Endothelial cell of hepatic sinusoid (primary cell): ENCODE measurements around the gene SPECC1L.
"Not testable (repeated sequence)": the region's sequence is repeated elsewhere in the genome, so short reads cannot be mapped to it uniquely, and the experiment has no call there.

Experiments used
- in situ Hi-C: cut with HindIII; loops from 2 replicates; pipeline ENCODE4 v1.10.0; 2017; ENCODE audit warnings: low sequenced_read_pairs

Gene SPECC1L

GRCh38 chr22:24282401-24282800 is 11.8 kb downstream of the SPECC1L start:
- in situ Hi-C loops, result no loop called here

DNA sequence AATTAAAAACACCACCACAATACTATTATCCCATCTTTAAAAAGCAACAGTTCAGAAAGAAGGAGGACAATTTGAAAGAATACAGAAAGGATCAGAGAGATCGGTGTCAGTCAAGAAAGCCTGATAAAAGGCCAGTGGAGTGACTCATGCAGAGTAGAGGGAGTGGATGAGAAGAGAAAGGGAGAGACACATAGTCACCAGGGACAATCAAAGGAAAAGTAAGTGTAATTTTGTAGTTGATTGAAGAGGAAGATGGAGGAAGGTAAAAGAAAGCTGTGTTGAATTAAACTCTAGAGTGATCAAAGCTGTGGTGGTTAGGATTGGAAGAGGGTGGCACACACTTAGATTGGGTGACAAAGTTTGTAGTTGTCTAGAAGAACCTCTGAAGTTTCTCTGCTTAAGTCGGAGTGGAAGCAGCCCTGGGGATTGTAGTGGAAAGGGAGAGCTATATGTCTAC is 14.1 kb downstream of the SPECC1L start:
- in situ Hi-C loops, result no loop called here

DNA sequence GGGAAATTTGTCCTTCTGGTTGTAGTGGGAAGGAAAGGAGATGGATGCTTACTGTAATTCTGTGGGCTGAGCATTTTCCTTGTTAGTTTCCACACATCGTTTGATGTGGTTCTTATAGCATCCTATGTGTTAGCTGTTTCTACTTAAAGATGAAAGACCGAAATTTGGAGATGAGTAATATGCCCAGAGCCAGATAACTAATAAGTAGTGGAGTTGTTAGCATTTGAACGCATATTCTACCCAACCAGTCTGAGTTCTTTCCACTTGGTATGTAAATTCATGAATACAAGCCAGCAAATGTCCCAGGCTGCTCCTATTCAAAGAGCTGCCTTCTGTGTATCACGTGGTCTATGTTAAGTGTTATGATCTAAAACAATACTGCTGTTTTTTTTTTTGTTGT is 14.6 kb downstream of the SPECC1L start:
- in situ Hi-C loops, result no loop called here

DNA sequence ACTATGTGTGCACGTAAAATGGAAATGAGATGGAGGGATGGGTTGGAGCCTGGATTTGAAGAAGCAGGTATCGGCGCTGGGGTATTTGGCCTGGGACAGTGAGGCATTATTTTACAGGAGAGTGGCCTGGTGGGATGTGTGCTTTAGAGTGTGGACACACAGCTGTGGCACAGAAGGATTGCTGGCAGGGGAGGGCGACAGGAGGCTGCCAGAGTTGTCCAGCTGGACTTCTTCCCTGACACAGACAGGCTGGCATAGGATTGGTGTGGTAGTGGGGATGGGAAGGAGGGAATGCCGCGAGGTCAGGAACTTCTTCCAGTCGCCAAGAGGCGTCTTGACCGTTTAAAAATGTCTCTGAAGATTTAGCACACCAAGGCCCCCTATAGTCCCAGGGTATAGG is 16.6 kb downstream of the SPECC1L start:
- in situ Hi-C loops, result not testable (repeated sequence)

DNA sequence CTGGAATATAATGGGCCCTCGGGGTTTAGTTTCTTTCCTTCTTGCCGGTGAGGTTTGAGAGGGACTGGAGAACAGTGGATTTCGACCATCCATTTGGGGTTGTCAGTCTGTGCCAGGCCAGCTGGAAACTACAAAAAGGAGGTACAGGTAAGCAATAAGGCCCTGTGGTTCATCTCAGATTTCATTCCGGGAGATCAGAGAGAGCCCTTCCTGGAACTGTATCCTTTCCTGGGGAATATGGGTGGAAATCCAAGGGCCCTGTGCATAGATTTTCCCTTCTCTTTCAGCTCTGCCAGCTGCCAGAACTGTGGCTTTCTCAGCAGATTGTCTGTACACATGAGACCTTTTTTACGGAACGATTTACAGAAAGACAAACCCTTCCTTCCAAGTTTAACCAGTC is 17.2 kb downstream of the SPECC1L start:
- in situ Hi-C loops, result not testable (repeated sequence)

- in situ Hi-C loops, result no loop called here
Observed at GRCh38 chr22:24289114-24289513, 18.5 kb downstream of the SPECC1L start.

DNA sequence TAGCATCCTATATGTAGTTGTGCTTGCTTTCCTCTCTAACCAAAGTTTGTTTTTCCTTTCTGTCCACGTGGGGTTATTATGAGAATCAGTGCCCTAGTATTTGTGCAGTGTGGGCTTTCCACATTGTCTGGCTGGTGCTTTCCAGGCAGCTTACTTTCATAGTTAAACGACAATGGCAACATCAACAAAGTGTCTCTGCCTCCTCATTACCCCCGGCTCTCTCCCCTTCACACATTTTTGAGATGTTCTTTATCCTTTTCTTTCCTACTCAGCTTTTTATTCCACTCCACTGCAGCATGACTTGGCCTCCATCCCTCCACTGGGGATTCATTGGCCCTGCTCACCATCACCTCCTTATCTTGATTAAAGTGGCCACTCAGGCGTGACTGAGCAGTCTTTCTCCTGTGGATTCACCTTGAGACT is 19.1 kb downstream of the SPECC1L start:
- in situ Hi-C loops, result no loop called here

DNA sequence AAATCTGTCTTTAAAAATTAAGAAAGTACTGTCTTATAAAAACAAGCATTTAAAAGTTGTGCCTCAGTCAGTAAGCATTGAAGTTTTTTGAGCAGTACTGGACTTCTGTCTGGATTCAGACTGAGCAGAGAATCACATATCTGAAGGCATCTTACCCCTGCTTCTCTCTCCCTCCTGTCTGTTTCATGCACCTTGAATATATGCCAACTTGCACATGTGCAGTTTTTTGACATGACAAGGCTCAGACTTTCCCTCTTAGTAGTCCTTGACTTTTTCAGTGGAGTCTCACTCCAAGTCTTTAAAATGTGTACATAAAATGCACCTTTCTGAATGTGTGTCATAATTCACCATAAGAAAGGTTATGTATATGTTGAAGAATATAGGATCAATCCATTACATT is 19.8 kb downstream of the SPECC1L start:
- in situ Hi-C loops, result no loop called here

DNA sequence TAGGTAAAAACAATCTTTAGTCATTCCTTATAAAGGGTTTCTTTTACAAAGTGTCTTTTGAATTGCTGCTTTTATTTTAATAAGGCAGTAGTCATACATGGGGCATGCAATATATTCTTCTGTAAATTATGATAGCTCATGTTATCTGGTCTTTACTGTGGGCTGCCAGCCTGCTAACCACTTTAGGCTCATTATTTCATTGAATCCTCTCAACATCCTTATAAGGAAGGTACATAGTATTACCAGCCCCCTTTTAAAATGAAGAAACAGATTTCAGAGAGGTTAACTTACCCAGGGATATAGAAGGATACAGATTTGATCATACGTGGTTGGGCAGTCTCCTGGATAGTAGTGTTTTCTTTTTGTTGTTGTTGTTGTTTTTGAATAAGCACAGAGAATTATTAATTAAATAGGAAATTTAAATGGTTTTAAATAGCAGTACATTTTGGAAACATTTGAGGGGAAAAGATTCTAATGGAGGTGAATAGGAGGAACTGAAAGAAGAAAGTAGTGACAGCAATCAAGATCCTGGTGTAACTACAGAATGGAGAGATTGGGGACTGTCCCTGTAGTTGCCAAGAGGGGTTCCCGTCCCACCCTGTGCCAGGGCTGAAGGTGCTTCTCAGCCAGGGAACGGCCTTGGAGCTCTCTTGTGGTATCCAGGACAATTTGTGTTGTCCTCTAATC is 21.0 kb downstream of the SPECC1L start:
- in situ Hi-C loops, result no loop called here

- in situ Hi-C loops, result not testable (repeated sequence)
Observed at GRCh38 chr22:24292202-24292830, 21.7 kb downstream of the SPECC1L start.

DNA sequence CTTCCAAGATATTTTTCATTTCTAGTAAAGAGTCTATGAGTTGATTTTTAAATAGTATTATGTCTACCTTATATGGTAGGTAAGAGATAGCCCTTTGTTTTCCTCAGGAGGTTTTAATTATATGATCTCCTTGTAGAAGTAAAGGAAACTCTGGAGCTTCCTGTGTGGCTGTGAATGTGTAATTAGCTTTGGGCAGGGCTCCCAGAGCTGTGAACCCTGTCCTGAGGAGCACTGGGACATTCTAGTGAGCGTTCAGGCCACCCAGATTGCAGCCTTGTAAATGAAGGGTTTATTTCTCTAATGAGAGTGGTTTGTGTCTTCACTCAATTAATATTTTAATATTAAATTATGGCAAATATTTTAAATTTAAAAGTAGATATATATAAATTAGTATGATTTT is 24.3 kb downstream of the SPECC1L start:
- in situ Hi-C loops, result not testable (repeated sequence)

DNA sequence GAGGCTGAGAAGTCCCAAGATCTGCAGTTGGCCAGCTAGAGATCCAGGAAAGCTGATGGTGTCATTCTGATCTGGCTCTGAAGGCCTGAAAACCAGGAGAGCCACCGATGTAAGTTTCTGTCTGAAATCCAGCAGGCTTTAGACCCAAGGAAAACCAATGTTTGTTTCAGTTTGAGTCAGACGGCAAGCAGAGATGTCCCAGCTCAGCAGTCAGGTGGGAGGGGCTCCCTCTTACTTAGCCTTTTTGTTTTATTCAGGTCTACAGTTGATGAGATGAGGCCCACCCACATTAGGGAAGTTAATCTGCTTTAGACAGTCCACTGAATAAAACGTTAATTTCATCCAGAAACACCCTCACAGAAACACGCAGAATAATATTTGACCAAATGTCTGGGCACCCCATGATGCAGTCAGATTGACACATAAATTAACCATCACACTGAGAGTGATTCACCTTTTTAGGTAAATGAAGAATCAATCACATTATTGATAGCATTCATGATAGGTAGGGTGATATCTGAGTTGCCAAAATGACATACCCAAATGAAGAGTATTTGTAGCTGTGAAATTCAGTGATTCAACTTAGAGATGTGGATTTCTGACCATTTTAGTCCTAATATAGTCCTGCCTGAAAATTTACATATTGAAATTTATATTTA is 28.0 kb downstream of the SPECC1L start:
- in situ Hi-C loops, result not testable (repeated sequence)

DNA sequence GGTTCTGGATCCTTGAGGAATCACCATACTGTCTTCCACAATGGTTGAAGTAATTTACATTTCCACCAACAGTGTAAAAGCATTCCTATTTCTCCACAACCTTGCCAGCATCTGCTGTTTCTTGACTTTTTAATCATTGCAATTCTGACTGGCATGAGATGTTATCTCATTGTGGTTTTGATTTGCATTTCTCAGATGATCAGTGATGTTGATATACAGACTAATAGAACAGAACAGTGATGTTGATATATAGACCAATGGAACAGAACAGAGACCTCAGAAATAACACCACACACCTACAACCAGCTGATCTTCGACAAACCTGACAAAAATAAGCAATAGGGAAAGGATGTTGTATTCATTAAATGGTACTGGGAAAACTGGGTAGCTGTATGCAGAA is 29.9 kb downstream of the SPECC1L start:
- in situ Hi-C loops, result not testable (repeated sequence)

DNA sequence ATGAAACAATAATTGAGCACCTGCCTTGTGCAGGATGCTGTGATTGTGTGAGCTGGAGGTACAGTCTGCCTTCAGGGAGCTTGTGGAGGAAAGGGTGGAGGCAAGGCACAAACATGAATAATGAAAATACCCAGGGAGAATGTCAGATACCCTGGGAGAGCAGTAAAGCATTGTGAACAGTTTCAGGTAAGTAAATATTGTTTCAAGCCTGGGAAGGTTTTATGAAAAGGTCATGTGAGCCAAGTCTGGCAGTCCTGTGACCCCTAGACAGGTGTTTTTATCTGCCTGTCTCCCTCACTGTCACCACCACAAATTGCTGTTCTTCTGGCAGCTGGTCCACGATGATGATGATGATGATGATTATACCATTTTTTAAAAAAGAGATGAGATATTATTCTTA is 32.0 kb downstream of the SPECC1L start:
- in situ Hi-C loops, result no loop called here

- in situ Hi-C loops, result no loop called here
Observed at GRCh38 chr22:24303007-24303406, 32.4 kb downstream of the SPECC1L start.

GRCh38 chr22:24304062-24304675 is 33.5 kb downstream of the SPECC1L start:
- in situ Hi-C loops, result no loop called here

DNA sequence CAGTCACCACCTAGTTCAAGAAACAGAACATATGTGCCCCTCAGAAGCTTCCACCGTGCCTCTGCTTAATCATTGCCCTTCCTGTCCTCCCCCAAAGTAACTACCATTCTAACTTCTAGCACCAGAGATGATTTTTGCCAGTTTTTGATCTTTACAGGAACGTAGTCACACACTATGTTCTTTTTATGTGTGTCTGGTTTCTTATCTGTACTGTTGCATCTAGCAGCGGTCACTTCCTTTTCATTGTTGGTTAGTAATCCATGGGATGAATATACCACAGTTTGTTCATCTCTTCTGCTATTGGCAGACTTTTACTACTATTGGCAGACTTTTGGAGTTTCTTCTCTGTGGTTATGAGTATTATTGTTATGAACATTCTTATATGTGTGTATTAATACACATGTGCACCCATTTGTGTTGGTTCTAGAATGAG is 34.6 kb downstream of the SPECC1L start:
- in situ Hi-C loops, result no loop called here

GRCh38 chr22:24310969-24311368 is 40.3 kb downstream of the SPECC1L start:
- in situ Hi-C loops, result no loop called here

DNA sequence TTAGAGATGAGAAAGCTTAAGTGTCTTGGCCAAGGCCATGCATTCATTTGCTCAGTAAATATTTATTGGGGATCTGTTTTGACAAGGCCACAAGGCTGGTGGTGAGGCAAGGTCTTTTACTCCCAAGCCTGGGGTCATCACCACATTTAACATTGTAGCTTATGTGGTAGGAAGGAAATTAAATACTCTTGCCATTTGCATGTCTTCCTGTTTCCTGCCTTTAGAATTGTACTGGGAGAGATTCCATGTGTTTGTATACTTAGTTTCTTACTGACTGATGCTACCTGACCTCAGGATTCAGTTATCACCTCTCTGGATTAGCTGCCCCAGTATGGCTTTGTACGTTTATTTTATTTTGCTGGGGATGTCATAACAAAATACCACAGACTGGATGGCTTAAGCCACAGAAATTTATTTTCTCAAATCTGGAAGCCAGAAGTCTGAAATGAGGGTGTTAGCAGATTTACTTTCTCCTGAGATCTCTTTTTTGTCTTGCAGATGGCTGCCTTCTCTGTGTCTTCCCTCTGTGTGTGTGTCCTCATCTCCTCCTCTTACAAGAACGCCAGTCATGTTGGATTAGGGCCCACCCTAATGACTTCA is 44.8 kb downstream of the SPECC1L start:
- in situ Hi-C loops, result no loop called here

DNA sequence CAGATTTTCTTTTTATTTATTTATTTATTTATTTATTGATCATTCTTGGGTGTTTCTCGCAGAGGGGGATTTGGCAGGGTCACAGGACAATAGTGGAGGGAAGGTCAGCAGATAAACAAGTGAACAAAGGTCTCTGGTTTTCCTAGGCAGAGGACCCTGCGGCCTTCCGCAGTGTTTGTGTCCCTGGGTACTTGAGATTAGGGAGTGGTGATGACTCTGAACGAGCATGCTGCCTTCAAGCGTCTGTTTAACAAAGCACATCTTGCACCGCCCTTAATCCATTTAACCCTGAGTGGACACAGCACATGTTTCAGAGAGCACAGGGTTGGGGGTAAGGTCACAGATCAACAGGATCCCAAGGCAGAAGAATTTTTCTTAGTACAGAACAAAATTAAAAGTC is 45.6 kb downstream of the SPECC1L start:
- in situ Hi-C loops, result not testable (repeated sequence)

DNA sequence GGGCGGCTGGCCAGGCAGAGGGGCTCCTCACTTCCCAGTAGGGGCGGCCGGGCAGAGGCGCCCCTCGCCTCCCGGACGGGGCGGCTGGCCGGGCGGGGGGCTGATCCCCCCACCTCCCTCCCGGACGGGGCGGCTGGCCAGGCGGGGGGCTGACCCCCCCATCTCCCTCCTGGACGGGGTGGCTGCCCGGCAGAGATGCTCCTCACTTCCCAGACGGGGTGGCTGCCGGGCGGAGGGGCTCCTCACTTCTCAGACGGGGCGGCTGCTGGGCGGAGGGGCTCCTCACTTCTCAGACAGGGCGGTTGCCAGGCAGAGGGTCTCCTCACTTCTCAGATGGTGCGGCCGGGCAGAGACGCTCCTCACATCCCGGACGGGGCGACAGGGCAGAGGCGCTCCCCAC is 46.9 kb downstream of the SPECC1L start:
- in situ Hi-C loops, result not testable (repeated sequence)
